ENCODE data around the gene WDR82. TPM values are rescaled to one million over a fixed set of nuclear protein-coding genes. Genes with fewer than 3 reads are reported as not detected.

The WDR82 gene
- total RNA-seq, 4 donors from 2014 or later: 46.7 to 57.6 (median 52.5) TPM

DNA sequence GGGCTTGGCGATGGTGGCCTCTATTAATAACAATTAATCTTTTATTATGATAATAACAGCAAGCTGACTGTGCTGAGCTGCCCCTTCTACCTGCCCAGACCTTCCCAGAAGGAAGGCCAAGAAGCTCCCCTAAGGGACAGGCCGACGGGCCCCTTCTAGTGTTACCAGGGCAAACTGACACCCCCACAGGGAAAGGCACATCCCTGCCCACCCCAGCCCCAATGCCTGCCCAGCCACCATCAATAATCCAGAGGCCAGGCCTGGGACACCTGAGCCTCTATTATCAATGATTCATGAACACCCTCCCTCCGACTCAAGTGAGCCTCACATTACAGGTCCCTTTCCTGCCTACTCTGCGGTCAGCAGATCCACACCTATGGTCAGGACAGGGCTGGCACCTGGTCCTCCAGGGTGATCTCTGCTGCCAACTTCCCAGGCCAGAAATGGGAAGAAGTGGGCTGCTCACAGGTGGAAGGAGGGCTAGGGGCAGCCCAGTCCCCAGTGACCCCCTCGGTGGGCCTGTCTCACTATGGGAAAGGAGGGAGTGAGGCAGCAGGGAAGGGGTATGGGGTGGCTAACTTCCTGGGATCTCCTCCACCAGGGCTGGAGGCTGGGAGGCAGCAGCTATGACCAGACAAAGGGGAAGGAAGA is 41.3 kb downstream of the WDR82 start:
- H3K27ac ChIP-seq: peak overlapping the region; percentile 89
- peaks cover 21% of the 10 kb centered on the region for H3K36me3 ChIP-seq
- TF ChIP-seq EP300 (IDR thresholded peaks at IDR 0.05): no peak
- TF ChIP-seq, protein P1, sequence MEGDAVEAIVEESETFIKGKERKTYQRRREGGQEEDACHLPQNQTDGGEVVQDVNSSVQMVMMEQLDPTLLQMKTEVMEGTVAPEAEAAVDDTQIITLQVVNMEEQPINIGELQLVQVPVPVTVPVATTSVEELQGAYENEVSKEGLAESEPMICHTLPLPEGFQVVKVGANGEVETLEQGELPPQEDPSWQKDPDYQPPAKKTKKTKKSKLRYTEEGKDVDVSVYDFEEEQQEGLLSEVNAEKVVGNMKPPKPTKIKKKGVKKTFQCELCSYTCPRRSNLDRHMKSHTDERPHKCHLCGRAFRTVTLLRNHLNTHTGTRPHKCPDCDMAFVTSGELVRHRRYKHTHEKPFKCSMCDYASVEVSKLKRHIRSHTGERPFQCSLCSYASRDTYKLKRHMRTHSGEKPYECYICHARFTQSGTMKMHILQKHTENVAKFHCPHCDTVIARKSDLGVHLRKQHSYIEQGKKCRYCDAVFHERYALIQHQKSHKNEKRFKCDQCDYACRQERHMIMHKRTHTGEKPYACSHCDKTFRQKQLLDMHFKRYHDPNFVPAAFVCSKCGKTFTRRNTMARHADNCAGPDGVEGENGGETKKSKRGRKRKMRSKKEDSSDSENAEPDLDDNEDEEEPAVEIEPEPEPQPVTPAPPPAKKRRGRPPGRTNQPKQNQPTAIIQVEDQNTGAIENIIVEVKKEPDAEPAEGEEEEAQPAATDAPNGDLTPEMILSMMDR (IDR thresholded peaks at IDR 0.05): no peak
- no peak for TF ChIP-seq POLR2AphosphoS5 (IDR thresholded peaks at IDR 0.05)
- TF ChIP-seq POLR2A (IDR thresholded peaks at IDR 0.05): no peak
- H3K27me3 ChIP-seq: no peaks in the 10 kb centered on the region
- H3K9me3 ChIP-seq: no peaks in the 10 kb centered on the region
- peaks cover 56% of the 10 kb centered on the region for H3K4me1 ChIP-seq
- H3K4me3 ChIP-seq: peak overlapping the region; percentile 78
- 80% methylated on average over 5 of the region's 6 CpGs for WGBS
- peak in 1 of 2 donors; percentile 66 for DNase-seq (ENCODE audit: low spot score in 2 of 2)

DNA sequence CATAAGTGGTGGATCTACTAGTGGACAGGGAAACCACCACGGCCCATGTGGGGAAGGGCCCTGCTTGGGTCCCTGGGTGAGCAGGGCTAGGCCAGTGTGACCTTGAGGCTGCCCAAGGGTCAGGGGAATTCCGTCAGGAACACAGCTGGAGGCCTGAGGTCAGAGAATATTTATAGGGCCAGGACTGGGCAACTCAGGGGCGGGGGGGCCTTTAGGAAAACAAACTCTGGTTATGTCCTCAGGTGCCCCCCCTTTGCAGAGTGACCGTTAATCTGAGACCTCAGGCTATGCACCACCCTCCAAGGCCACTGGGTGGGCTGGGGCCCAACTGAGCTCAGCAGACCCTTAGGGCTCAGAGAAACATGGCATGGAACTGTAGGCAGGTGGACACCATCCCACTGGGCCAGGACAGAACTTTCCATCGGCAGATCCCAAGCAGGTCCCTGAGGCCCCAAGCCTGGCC is 42.0 kb downstream of the WDR82 start:
- Histone ChIP-seq H3K9me3 (no peaks in the 10 kb centered on the region), H3K36me3 (peaks cover 27% of the 10 kb centered on the region), H3K27ac (no peak overlapping the region), H3K4me3 (no peak overlapping the region), H3K4me1 (peaks cover 56% of the 10 kb centered on the region), H3K27me3 (no peaks in the 10 kb centered on the region)
- no peak for TF ChIP-seq EP300 (IDR thresholded peaks at IDR 0.05)
- no peak for TF ChIP-seq POLR2AphosphoS5 (IDR thresholded peaks at IDR 0.05)
- TF ChIP-seq, protein P1 (IDR thresholded peaks at IDR 0.05): no peak
- no peak for TF ChIP-seq POLR2A (IDR thresholded peaks at IDR 0.05)
- DNase-seq (ENCODE audit: low spot score in 2 of 2): no peak
- WGBS: 74% methylated on average over 3 of the region's 5 CpGs

- Histone ChIP-seq H3K9me3 (no peaks in the 10 kb centered on the region), H3K27me3 (no peaks in the 10 kb centered on the region), H3K4me3 (no peak overlapping the region), H3K4me1 (peaks cover 43% of the 10 kb centered on the region), H3K27ac (no peak overlapping the region), H3K36me3 (peaks cover 43% of the 10 kb centered on the region)
- TF ChIP-seq POLR2A (IDR thresholded peaks at IDR 0.05) (no peak), EP300 (IDR thresholded peaks at IDR 0.05) (no peak), POLR2AphosphoS5 (IDR thresholded peaks at IDR 0.05) (no peak)
- TF ChIP-seq, protein P1 (IDR thresholded peaks at IDR 0.05): no peak
- WGBS: 91% methylated on average over 12 of the region's 15 CpGs
- no peak for DNase-seq (ENCODE audit: low spot score in 2 of 2)
These were observed 43.7 kb downstream of the WDR82 start for GRCh38 chr3:52234516-52235447.

GRCh38 chr3:52233968-52234367 is 44.5 kb downstream of the WDR82 start:
- H3K9me3 ChIP-seq: no peaks in the 10 kb centered on the region
- H3K4me1 ChIP-seq: peaks cover 37% of the 10 kb centered on the region
- no peaks in the 10 kb centered on the region for H3K27me3 ChIP-seq
- H3K4me3 ChIP-seq: no peak overlapping the region
- no peak for TF ChIP-seq EP300 (IDR thresholded peaks at IDR 0.05)
- TF ChIP-seq POLR2A (IDR thresholded peaks at IDR 0.05): no peak
- TF ChIP-seq, protein P1 (IDR thresholded peaks at IDR 0.05): no peak
- TF ChIP-seq POLR2AphosphoS5 (IDR thresholded peaks at IDR 0.05): no peak
- 63% methylated on average over 3 of the region's 3 CpGs for WGBS
- no peak overlapping the region for H3K27ac ChIP-seq
- H3K36me3 ChIP-seq: peaks cover 52% of the 10 kb centered on the region
- no peak for DNase-seq (ENCODE audit: low spot score in 2 of 2)

DNA sequence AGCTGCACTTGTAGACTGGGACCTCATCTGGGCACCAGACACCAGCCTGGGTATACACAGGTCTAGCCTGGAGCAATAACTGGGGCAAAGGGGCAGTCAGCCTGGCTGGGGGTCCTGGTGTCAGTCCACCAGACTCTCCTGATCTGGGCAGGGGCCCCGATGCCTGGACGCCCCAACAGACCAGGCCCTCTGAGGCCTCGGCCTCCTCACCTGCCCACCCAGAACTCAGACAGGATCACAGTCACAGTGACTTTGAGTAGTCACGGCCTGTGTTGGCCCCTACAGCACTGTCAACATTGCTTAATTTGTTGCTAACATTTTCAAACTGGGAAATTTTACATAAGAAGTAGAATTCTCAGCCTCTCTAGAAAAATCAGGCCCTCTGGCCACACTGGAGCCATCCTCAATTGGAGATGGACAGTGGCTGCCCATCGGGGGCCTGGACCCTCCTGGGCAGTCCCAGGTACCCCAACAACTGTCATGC is 45.3 kb downstream of the WDR82 start:
- Histone ChIP-seq H3K27ac (no peak overlapping the region), H3K36me3 (peaks cover 60% of the 10 kb centered on the region), H3K4me3 (no peak overlapping the region), H3K27me3 (no peaks in the 10 kb centered on the region), H3K9me3 (no peaks in the 10 kb centered on the region), H3K4me1 (peaks cover 31% of the 10 kb centered on the region)
- 90% methylated on average over 3 of the region's 5 CpGs for WGBS
- no peak for DNase-seq (ENCODE audit: low spot score in 2 of 2)
- TF ChIP-seq POLR2A (IDR thresholded peaks at IDR 0.05) (no peak), POLR2AphosphoS5 (IDR thresholded peaks at IDR 0.05) (no peak), EP300 (IDR thresholded peaks at IDR 0.05) (no peak)
- TF ChIP-seq, protein P1 (IDR thresholded peaks at IDR 0.05): no peak
